Colon (tissue), 2 donors: ENCODE data around the gene PDE6A.

ENCODE experiments used
- FAIRE-seq: peaks from 2 replicates; lab custom pipeline; 2012; peaks lifted over from hg19 to GRCh38; lab: Jason Lieb, UNC
- donor health status: control.
- donor health status: control.

PDE6A gene

DNA sequence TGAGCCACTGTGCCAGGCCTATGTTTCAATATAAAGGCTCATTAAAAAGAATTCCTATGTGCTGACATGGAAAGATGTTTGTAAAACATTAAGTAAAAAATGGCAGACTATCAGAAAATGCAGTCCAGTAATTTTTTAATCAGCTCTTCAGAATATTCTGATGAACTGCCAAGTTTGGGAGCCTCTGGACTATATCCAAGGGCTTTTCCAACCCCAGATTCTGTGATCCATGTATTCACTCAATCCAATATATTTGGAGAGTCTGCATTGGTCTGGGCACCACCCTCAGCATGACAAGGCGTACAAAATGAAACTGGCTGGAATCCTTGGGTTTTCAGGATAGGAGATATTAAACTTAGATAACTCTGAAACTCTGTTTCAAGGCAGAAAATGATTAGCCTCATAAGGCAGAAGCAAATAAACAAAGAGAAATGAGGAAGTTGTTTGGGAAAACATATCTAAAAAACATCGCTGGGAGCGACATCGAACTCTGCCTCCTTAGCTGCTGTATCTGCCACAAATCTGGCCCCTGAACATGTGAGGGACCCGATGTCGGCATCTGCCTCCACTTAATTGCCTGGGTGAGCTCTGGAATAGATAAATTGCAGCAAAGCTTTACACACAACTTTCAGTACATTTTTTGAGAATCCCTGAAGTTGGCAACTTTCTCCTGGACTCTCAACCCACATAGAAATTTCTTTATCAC is 14.4 kb downstream of the PDE6A start:
- FAIRE-seq: no peak

DNA sequence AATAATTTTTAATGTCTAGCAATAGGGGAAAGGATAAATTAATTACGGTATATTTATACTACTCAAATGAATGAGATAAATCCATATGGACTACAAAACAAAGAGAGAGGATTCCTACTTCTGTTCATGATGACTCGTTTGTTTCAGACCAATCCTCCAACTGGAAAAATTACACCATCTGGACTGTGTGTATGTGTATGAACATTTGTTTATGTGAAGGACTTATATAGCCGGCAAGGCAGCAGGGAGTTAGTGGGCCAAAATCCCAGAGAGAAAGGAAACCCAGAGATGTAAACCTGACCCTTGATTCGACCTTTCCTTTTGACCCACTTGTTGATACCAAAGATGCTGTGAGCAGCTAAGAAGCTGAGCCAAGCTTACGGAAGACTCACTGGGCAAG is 20.1 kb downstream of the PDE6A start:
- no peak for FAIRE-seq

DNA sequence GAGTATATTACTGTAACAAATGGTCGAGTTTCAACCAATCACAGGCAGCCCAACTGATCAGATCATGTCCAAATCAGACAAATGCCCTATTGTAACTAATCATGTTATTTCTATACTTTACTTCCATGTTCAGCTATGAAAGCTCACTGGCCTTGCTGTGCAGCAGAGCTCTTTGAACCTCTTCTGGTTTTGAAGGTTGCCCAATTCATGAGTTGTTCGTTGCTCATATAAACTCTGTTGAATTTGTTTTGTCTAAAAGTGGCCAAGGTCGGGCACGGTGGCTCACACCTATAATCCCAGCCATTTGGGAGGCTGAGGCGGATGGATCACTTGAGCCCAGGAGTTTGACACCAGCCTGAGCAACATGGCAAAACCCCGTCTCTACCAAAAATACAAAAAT is 21.6 kb downstream of the PDE6A start:
- no peak for FAIRE-seq

DNA sequence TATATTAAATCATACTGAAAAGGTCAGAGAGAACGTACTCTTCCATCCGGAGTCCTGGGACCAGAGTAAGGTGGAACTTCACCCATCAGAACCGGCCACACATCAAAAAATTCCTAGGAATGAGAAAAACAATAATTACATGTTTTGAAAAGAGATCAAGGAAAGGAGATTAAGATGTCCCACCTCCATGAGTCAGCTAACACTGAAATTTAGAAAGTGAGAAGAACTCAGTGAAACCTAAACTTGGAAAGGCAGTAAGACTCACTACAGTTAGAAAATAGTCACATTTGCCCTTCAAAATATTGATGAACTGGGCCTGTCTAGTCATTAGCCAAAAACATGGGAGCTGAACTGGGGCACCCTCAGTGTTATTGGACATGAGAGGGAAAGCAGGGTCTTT is 23.0 kb downstream of the PDE6A start:
- no peak for FAIRE-seq

DNA sequence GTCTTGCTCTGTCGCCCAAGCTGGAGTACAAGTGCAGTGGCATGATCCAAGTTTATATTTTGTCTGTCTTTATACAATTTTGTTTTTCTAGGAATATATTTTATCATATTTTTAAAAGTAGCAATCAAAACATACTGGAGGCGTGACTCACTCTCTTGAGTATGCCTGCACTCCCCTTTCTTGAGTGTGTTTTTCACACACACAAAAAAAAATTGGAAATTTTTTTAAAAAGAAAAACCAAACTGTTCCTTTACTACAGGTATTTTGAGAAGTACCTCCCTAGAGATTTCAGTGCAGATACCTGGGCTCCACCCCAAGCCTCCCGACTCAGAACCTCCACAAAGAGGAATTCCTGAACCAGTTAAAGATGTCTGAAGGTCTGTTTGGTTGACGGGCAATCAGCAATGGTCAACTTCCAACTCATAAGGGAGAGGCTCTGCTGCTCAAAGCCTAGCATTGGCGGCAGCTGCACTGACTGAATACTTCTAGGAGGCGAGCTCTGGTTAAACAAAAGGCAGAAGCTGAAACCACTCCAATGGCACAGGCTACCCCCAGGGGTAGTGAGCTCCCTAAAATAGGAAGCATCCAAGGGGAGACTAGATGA is 27.4 kb downstream of the PDE6A start:
- no peak for FAIRE-seq

DNA sequence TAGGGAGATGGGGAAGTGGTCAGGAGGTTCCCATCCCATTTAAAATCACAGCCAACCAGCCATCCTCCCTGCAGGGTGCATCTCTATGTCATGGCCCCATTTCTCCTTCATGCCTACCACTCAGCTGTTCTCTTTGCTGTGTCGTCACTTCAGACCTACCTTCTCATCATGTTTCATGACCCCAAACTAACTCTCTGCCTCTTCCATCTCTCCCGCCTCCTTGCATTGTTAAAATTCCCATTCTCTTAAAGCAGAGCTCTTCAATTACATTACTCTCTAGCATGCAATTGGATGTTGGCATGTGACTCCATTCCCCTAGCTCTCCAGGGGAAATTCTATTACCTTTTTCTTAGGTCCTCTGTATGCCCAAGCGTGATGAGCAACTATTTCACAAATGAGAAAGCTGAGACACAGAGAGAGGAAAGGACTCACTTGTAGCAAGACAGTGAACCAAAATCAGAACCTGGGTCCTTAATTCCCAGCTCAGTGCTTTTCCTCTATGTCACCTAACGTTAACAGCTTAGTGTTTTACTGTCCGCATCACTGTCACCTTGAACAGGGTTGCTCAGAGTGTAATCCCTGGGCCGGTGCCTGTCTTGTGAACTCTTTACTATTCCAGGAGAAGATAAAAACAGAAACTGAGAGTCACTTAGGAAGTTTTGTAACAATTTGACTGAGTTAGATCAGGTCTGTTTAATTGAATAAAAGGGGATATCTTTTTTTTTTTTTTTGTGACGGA is 28.1 kb downstream of the PDE6A start:
- FAIRE-seq: no peak

DNA sequence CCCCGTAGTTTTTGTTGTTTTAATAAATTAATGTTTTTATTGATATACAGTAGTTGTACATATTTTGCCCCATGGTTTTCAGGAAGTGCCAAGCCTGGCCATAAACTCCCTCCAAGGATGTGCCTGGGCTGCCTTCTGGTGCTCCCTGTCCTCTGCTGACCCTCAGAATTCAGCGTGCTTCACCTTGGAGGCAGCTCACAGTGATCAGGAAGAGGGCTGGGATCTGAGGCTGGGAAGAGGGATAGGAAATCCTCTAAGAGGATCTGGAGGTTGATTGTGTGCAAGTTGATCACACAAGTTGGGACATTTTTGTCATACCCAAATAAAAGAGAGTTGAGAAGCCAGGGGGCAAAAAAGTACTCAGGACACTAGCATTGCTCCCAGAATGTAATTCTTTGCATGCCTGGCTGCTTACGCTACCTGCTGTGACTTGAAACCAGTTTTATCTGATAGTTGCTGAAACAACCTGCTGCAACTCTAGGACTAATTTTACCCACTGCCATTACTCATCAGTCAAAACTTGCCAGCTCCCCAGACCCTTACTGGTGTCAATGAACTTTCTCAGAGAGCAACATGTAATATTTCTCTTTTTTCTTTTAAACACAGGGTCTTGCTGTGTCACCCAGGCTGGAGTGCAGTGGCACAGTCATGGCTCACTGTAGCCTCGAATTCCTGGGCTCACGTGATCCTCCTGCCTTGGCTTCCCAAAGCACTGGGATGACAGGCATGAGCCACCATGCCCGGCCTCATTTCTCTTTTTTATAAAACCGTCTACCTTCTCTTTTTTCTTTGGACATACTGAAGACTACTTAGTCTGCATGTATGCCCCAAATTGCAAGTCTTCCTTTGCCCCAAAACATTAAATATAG is 29.0 kb downstream of the PDE6A start:
- FAIRE-seq: no peak

DNA sequence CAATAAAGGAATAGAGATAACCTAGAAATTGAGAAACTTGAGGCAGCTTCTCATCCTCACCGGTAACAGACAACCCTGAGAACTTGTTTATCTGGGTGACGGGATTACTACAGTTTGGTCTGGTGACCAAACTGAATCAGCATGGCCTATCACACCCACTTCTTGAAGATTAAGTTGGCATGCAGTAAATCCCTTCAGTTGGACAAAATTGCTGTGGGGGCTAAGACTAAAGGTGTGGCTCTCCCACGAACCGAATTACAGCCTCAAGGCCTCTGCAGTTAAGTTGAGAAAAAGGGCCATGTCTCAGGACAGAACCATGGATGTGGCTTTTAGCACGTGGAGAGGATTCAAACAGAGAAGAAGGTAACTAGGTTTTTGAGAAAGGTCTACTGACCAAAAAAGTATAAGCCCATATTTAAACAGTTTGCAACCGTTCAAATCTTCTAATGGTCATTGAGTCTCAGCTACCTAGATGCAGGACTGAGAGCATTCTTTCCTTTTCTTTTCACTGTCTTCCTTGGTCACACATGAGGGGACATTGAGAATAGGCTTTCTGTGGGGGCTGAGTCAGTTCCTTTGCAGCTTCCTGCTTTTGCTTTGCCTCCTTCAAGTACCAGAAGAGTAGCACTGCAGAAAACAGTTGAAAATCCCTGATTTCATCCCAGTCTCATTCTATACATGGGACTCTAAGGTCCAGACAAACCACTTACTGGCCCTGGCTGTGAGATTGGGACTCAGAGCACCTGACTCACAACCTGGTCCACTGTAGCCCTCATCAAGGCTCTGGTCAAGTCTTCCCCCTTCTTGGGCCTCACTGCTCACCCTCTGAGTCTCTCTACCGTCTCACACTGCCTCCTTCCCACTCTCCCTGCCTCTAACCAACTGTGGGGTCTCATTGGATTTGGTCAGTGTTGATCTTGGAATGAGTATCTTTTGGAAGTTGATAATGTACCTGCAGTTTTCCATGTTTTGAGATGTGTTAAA is 30.9 kb downstream of the PDE6A start:
- no peak for FAIRE-seq

DNA sequence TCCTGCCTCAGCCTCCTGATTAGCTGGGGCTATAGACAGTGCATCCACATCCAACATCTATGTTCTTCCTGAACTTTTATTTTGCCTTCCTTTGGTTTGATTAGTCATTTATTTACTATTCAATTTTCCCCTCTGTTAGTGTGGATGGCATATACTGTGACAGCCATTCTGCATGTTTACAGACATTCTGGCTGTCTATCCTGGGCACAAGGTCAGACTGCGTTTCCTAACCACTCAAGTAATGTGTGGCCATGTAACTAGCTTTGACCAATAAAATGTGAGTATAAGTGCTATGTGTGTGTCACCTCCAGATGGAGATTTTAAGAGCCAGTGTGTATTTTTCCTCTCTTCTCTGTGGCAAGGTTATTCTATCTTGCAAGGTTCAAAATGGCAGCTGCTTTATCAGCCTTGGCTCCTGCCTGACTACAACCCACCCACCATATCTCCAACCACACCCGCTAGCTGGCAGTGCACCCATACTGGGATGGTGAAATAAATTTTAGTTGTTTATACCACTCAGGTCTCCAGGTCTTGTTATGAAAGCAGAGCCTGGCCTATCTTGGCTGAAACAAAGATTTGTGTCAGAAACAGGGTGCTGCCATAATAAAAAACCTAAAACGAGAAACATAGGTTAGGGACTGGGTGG is 32.2 kb downstream of the PDE6A start:
- FAIRE-seq: no peak

DNA sequence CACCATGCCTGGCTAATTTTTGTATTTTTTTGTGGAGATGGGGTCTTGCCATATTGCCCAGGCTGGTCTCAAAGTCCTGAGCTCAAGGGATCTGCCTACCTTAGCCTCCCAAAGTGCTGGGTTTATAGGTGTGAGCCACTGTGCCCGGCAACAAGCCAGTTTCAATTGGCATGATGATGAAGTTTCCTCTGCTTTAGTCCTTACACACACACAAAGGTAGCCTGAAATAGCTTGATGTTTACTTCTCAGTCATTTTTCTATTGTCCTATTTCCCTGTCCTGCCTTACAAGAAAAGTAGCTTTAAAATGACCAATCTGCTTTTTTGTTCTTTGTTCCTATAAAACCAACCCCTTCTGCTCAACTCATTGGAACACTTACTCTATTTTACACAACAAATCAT is 33.6 kb downstream of the PDE6A start:
- no peak for FAIRE-seq

DNA sequence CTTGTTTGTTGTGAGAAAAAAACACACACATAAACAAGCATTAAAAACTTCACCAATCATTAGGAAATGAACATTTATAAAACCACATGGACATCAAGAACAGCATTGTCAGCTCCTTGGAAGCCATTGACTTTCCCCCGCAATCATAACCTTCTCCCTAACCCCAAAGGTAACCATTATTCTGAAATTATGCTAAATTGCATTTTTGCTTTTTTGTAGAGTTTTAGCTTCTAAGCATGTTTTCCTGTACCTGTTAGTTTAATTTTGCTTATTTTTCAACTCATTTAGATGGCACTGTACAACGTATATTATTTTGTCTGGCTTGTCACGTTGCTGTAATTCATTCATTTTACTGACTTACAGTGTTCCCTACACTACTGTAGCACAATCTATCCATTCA is 36.8 kb downstream of the PDE6A start:
- FAIRE-seq: no peak

DNA sequence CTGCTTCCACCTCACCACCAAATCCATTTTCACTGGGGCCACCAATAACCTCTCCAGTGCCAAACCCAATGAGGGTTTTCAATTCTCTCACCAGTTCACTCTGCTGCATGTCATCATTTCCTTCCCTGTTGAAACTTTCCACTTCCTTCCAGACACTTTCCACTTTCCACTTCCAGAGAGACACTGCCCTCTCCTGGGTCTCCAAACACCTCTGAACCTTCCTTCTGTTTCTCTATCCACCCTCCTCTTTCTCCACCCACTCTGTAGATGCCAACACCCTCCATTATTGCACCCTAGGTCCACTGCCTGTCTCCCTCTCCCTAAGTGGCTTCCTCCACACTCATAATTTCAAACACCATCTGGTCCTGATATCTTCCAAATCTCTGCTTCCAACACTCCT is 39.6 kb downstream of the PDE6A start:
- FAIRE-seq: no peak

DNA sequence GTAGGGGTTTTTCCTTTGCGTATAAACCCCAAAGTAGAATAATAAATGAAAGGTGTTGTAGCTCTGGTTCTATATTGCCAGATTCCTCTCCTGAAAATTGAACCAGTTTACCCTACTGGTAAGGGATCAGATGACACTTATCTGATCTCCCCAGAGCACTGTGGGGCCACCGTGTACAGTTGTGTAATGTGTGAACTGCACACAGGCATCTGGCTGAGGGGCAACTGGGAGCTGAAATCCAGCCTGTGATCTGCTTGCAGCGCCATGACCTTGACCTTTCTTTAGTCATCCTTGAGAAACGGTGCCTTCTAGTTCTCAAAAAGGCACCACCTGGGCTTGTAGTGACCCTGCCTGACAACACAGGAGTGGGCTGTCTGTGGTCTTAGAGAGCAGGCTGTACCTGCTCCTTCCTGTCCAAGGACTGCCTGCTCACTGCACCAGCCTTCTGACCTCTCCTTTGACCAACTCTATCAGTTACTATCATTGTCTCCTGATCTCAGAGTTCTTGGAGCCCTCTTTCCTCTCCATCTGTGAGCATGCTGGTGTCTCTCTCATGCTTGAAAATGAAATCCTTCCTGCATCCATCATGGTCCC is 40.2 kb downstream of the PDE6A start:
- FAIRE-seq: no peak

DNA sequence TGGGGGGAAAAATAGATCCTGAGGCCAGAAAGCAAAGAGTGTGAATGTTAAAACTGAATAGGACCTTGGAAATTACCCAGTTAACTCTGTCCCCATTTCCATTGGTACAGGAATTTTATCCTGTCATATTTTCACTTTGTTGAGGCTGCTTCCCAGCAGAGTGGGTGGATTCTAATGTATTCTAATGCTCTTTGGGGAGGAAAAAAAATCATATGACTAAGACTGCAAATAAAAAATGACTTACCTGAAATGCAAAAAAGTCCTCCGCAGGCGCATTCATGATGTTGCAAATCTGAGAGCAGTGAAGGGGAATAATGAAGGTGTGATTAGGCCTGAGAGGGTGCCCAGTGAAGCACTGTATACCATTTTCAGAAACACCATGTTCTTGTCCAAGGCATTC is 41.2 kb downstream of the PDE6A start:
- FAIRE-seq: no peak

DNA sequence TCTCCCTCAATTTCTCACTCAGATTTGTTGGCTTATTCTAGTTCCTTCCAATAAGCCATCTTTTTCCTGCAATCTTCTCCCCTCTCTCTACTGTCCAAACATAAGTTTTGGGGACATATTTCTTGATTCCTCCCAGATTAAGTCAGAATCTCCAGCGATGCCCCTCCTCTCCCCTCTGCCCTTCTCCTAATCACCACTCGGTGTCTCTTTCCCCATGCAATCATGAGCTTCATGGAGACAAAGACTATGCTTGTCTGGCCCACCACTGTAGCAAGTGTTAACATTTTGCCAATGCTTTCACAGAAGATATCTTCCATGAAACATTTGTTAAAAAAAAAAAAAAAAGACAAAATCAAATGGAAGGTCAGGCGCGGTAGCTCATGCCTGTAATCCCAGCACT is 42.4 kb downstream of the PDE6A start:
- FAIRE-seq: no peak

DNA sequence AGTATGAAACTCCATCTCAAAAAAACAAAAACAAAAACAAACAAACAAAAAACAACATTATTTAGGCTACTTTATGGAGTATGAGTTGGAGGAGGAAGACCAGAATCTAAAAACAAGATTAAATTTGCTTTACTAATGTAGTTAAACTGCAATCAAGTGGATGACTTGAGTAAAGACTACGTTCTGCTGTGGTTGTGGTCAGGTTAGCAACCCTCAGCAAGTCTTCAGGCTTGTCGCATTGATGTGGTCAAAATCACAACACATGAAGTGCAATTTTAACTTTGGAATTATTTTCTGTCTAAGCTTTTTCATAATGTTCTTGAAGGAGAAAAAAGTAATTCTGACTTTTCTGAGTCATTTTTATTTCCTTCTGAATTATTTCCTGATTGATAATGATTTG is 43.1 kb downstream of the PDE6A start:
- FAIRE-seq: no peak

DNA sequence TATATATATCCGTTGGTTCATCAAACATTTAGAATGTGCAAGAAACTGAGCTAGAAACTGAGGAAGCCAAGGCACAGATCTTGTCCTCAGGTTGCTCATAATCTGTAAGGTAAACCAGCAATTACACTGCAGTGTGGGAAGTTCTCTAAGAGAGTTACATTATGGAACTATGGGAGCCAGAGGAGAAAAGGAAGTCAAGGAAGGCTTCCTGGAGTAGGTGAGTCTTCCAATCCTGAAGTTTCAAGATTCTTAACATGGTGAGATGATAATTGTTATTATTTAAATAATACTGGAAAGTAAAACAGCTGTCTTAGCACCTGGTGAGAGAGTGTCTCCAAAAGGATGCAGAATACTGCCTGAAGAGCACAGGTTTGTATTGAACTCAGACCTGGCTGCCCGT is 44.2 kb downstream of the PDE6A start:
- FAIRE-seq: no peak

DNA sequence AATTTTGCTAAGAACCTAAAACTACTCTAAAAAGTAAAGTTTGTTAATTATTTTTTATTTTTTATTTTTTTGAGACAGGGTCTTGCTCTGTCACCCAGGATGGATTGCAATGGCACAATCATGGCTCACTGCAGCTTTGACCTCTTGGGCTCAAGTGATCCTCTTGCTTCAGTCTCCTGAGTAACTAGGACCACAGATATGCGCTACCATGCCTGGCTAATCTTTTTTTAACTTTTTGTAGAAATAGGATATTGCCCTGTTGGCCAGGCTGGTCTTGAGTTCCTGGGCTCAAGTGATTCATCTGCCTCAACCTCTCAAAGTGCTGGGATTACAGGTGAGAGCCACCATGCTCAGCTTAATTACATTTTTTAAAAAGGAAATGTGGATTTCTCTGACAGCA is 45.8 kb downstream of the PDE6A start:
- no peak for FAIRE-seq

DNA sequence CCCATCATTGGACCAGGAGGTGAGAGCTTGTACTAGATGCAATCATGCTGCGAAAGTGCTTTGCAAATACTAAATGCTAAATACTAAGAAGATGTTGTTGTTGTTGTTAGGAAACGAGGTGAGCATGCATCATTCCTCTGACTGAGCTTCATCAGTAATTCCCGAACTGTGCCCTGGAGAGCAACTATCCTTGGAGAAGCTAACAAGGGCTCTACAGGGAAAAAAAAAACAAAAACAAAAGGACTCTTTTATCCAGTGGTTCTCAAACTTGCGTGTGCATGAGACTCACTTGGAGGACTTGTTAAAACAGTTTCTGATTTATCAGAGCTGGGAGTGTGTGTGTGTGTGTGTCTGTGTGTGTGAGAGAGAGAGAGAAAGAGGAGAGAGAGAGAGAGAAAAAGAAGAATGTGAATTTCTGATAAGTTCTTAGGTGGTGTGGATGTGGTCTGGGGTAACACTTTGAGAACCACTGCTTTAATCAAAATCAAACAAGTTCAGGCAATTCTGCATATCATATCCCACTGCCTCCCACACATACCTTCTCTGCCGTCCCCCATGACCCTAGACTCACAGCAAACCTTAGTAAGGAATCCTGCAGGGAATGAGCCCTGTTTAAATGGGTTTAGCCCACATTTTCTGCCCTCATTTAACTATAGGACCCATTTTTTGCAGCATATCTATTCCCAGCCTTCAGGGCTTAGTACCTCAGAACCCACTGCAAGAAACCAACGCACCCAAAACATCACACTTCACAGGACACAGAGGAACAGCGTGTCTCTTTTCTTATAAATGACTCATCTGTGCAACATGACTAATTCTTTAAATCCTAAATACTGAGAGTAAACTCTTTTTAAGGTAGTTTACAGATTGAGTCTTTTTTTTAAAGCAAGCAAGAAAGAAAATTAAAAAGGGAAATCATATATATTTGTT is 48.9 kb downstream of the PDE6A start:
- no peak for FAIRE-seq
